Astrocyte (in vitro differentiated cells and primary cell): ENCODE results near the gene CFAP99. TPM values are rescaled to one million over a fixed set of nuclear protein-coding genes. Genes with fewer than 3 reads are reported as not detected.

Source experiments
- DNase-seq: peaks from one replicate; pipeline ENCODE4 v3.0.0-alpha.2; 2010; ENCODE audit warnings: low read depth
- FAIRE-seq: peaks from 2 replicates; lab custom pipeline; 2011; peaks lifted over from hg19 to GRCh38; lab: Jason Lieb, UNC
- H2AFZ ChIP-seq: 2 replicates; pipeline ENCODE4 v1.6.0; 2012; ENCODE audit warnings: low read depth, low read length, inconsistent platforms
- H3K27ac ChIP-seq: 2 replicates; pipeline ENCODE4 v1.5.1; 2011; ENCODE audit warnings: low read depth, low read length, inconsistent platforms
- H3K27me3 ChIP-seq: 2 replicates; pipeline ENCODE4 v1.6.0; 2011; ENCODE audit warnings: low read length, inconsistent platforms; ENCODE audit not compliant: insufficient read depth
- H3K36me3 ChIP-seq: 2 replicates; pipeline ENCODE4 v1.5.1; 2011; ENCODE audit warnings: low read length, inconsistent platforms; ENCODE audit not compliant: insufficient read depth
- H3K4me1 ChIP-seq: 2 replicates; pipeline ENCODE4 v1.5.1; 2011; ENCODE audit warnings: low read length, inconsistent platforms; ENCODE audit not compliant: insufficient read depth
- H3K4me2 ChIP-seq: 2 replicates; pipeline ENCODE4 v1.6.0; 2012; ENCODE audit warnings: low read length, inconsistent platforms
- H3K4me3 ChIP-seq: 2 replicates; pipeline ENCODE4 v1.5.1; 2011; ENCODE audit warnings: low read depth, mild to moderate bottlenecking, low read length, inconsistent platforms; ENCODE audit not compliant: insufficient read depth
- H3K79me2 ChIP-seq: 2 replicates; pipeline ENCODE4 v1.6.0; 2012; ENCODE audit warnings: mild to moderate bottlenecking, low read length, inconsistent platforms; ENCODE audit not compliant: insufficient read depth
- H3K9ac ChIP-seq: 2 replicates; pipeline ENCODE4 v1.6.0; 2012; ENCODE audit warnings: mild to moderate bottlenecking, low read length, inconsistent platforms
- H3K9me3 ChIP-seq: 2 replicates; pipeline ENCODE4 v1.5.1; 2012; ENCODE audit warnings: low read depth, mild to moderate bottlenecking, low read length, inconsistent platforms; ENCODE audit not compliant: insufficient read depth
- H4K20me1 ChIP-seq: 2 replicates; pipeline ENCODE4 v1.6.0; 2012; ENCODE audit warnings: low read length, inconsistent platforms; ENCODE audit not compliant: insufficient read depth
- H3K27ac Mint-ChIP-seq: one replicate; pipeline ENCODE4 v1.8.0; 2021; ENCODE audit warnings: mild to moderate bottlenecking, mixed read lengths; ENCODE audit not compliant: unreplicated experiment
- H3K27me3 Mint-ChIP-seq: one replicate; pipeline ENCODE4 v1.8.0; 2021; ENCODE audit warnings: low read depth, mixed read lengths; ENCODE audit not compliant: unreplicated experiment
- H3K36me3 Mint-ChIP-seq: one replicate; pipeline ENCODE4 v1.8.0; 2021; ENCODE audit warnings: low read depth, mixed read lengths; ENCODE audit not compliant: unreplicated experiment
- H3K4me1 Mint-ChIP-seq: one replicate; pipeline ENCODE4 v1.8.0; 2021; ENCODE audit warnings: low read depth, mixed read lengths; ENCODE audit not compliant: unreplicated experiment
- H3K4me3 Mint-ChIP-seq: one replicate; pipeline ENCODE4 v1.8.0; 2021; ENCODE audit warnings: mild to moderate bottlenecking, moderate library complexity, mixed read lengths; ENCODE audit not compliant: unreplicated experiment
- H3K9me3 Mint-ChIP-seq: one replicate; pipeline ENCODE4 v1.8.0; 2021; ENCODE audit warnings: mild to moderate bottlenecking, mixed read lengths; ENCODE audit not compliant: unreplicated experiment
- EZH2 ChIP-seq: IDR thresholded peaks from 2 replicates; pipeline ENCODE4 v1.6.1; 2012; ENCODE audit warnings: mild to moderate bottlenecking, low read length, inconsistent platforms; ENCODE audit not compliant: insufficient read depth
- total RNA-seq: library from RNA; stranded (reverse); gene quantifications from 2 replicates; pipeline ENCODE4 v1.2.1, GENCODE V29; 2021
- TF ChIP-seq, protein P1 (sequence below): IDR thresholded peaks from 2 replicates; pipeline ENCODE4 v1.5.1; 2011; ENCODE audit warnings: low read depth, mild to moderate bottlenecking, inconsistent platforms, low read length, moderate library complexity; ENCODE audit not compliant: insufficient read depth

Gene CFAP99
- total RNA-seq, 1 donor from 2014 or later = not detected

DNA sequence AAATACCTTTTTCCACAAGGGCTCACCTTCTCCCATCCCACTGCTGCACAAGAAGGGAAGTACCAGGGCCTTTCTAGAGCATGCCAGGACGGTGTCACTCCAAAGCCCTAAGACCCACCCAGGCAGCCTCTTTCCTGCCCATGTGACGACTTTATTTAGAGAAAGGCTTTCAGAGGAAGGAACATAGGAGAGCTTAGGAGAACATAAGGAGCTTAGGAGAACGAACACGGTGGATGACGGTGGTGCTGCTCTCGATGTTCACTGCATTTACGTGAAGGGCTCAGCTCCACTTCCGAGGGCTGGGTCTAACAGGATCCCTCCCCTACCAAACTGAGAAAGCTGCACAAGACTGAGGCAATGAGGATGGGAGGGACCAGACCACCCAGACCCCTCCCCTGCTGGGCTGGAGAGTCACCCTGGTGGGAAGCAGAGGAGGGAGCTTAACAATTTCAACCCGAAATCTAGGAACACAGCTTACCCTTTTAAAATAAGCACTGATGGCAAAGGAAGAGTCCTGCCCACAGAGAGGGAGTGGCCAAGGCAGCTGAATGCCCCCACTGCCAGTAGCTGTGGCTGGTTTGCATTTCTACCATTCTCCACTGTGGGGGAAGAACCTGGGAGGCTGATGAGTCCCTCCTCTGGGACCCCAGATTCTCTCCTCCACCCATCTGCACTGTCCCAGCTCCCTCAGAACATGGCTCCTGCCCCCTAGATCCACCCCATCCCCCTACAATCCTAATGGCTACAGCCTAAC, 30.1 kb upstream of the CFAP99 start:
- Histone ChIP-seq H3K79me2 (no peaks in the 10 kb centered on the region), H3K27me3 (peaks cover 60% of the 10 kb centered on the region), H3K9ac (no peak overlapping the region), H3K27ac (no peak overlapping the region), H3K4me2 (no peak overlapping the region), H4K20me1 (no peaks in the 10 kb centered on the region), H3K36me3 (no peaks in the 10 kb centered on the region), H3K9me3 (no peaks in the 10 kb centered on the region), H2AFZ (no peak overlapping the region), H3K4me3 (no peak overlapping the region), H3K4me1 (peaks cover 12% of the 10 kb centered on the region)
- TF ChIP-seq EZH2 = no peak
- TF ChIP-seq, protein P1, sequence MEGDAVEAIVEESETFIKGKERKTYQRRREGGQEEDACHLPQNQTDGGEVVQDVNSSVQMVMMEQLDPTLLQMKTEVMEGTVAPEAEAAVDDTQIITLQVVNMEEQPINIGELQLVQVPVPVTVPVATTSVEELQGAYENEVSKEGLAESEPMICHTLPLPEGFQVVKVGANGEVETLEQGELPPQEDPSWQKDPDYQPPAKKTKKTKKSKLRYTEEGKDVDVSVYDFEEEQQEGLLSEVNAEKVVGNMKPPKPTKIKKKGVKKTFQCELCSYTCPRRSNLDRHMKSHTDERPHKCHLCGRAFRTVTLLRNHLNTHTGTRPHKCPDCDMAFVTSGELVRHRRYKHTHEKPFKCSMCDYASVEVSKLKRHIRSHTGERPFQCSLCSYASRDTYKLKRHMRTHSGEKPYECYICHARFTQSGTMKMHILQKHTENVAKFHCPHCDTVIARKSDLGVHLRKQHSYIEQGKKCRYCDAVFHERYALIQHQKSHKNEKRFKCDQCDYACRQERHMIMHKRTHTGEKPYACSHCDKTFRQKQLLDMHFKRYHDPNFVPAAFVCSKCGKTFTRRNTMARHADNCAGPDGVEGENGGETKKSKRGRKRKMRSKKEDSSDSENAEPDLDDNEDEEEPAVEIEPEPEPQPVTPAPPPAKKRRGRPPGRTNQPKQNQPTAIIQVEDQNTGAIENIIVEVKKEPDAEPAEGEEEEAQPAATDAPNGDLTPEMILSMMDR = no peak
- Mint-ChIP-seq H3K9me3 (peaks cover 1% of the 10 kb centered on the region), H3K4me3 (no peak overlapping the region), H3K4me1 (peaks cover 2% of the 10 kb centered on the region), H3K36me3 (peaks cover 4% of the 10 kb centered on the region), H3K27ac (no peak overlapping the region), H3K27me3 (peaks cover 82% of the 10 kb centered on the region)
- DNase-seq (no peak), FAIRE-seq (no peak)

DNA sequence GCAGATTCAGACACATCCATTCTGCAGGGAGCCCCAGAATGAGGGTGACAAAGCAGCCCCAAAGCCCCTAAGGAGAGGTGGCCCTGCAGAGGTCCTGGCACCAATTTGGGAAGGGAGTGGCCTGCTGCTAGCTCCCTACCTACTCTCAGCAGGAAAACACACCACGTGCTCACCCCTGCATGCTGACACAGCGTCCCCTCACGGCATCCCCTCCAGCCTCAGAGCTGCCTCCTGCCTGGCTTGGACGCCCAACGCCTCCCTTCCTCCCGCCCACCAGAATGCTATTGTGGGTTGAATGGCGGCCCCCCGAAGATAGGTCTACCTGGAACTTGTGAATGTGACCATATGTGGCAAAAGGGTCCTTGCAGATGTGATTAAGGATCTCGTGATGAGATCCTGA, 29.1 kb upstream of the CFAP99 start:
- no peak overlapping the region for H2AFZ ChIP-seq
- no peak overlapping the region for H3K9ac ChIP-seq
- no peaks in the 10 kb centered on the region for H4K20me1 ChIP-seq
- H3K27ac ChIP-seq = no peak overlapping the region
- peaks cover 15% of the 10 kb centered on the region for H3K4me1 ChIP-seq
- peaks cover 3% of the 10 kb centered on the region for H3K4me1 Mint-ChIP-seq
- H3K4me3 ChIP-seq = no peak overlapping the region
- no peaks in the 10 kb centered on the region for H3K9me3 Mint-ChIP-seq
- H3K27ac Mint-ChIP-seq = no peak overlapping the region
- peaks cover 64% of the 10 kb centered on the region for H3K27me3 ChIP-seq
- H3K4me2 ChIP-seq = peak overlapping the region; percentile 41
- H3K79me2 ChIP-seq = no peaks in the 10 kb centered on the region
- FAIRE-seq = no peak
- DNase-seq = no peak
- no peak overlapping the region for H3K4me3 Mint-ChIP-seq
- H3K36me3 ChIP-seq = no peaks in the 10 kb centered on the region
- H3K36me3 Mint-ChIP-seq = peaks cover 1% of the 10 kb centered on the region
- TF ChIP-seq, protein P1 = no peak
- no peak for TF ChIP-seq EZH2
- H3K9me3 ChIP-seq = no peaks in the 10 kb centered on the region
- peaks cover 82% of the 10 kb centered on the region for H3K27me3 Mint-ChIP-seq

DNA sequence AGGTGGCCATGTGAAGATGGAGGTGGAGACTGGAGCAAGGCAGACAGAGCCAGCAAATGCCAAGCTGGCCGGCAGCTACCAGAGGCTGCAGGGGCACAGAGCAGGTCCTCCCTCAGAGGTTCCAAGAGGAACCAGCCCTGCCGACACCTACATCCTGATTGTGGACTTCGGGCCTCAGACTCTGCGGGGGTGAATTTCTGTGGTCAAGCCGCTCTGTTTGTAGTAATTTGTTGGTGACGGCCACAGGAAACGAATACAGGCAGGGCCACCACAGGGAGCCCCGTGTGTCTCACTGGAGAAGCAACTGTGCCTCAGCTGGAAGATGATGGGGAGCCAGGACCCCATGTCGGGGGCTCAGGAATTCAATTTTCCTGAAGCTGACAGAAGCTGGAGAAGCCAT, 28.6 kb upstream of the CFAP99 start:
- no peak for FAIRE-seq
- Mint-ChIP-seq H3K4me3 (no peak overlapping the region), H3K4me1 (peaks cover 8% of the 10 kb centered on the region), H3K27me3 (peaks cover 81% of the 10 kb centered on the region), H3K27ac (no peak overlapping the region), H3K36me3 (peaks cover 1% of the 10 kb centered on the region), H3K9me3 (no peaks in the 10 kb centered on the region)
- no peak overlapping the region for H3K9ac ChIP-seq
- no peak for DNase-seq
- peaks cover 19% of the 10 kb centered on the region for H3K4me1 ChIP-seq
- no peaks in the 10 kb centered on the region for H4K20me1 ChIP-seq
- H3K36me3 ChIP-seq = no peaks in the 10 kb centered on the region
- no peaks in the 10 kb centered on the region for H3K79me2 ChIP-seq
- no peak overlapping the region for H3K4me3 ChIP-seq
- peak overlapping the region; percentile 41 for H3K4me2 ChIP-seq
- no peak overlapping the region for H2AFZ ChIP-seq
- no peak overlapping the region for H3K27ac ChIP-seq
- H3K27me3 ChIP-seq = peaks cover 61% of the 10 kb centered on the region
- no peak for TF ChIP-seq EZH2
- TF ChIP-seq, protein P1 = no peak
- H3K9me3 ChIP-seq = no peaks in the 10 kb centered on the region
